Non-pigmented ciliary epithelial cell (primary cell): ENCODE measurements around the gene CPLANE2.
"Not testable (repeated sequence)": the region's sequence is repeated elsewhere in the genome, so short reads cannot be mapped to it uniquely, and the experiment has no call there.

Source experiments
- DNase-seq: peaks from one replicate; pipeline ENCODE4 v3.0.0-alpha.2; 2010; ENCODE audit warnings: low read depth

Gene CPLANE2

DNA sequence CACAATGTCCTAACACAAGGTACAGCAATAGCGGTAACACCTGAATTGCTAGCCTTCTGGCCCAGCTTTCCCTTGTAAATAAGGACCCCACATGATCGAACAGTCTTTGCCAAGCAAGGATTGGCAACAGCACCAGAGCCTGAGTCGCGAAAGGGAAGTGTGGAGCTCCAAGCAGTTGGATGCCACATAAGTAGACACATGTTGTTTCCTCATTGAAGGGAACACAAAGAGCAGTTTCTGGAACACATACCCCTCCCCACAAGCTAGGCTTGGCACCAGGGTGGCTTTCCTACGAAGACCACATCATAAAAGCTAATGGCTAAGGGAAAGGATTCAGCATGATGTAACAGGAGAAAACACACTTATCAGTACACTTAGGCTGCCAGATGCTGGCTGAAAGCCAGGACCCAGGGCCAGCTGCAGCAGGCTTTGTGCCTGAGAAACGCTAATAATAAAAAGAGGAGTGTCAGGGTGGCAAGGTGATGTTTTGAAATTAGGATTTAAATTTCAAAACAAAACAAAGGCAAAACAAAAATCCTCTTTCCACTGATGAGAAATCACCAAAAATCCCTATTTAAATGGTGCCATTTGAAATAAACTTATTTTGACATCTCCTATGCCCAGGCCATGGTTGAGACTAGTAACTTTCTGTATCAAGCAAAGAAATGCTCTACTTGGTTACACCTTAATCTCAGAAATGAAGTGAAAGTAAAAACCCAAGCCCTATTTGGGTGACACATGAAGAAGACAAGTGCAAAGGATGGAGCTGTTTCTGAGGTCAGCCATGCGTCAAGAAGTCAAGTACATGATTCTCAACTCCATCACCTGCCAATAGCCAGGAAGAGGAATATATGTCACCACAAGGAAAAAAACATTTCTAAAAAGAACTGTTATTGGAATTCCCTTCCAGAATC, 11.9 kb upstream of the CPLANE2 start:
- no peak for DNase-seq

DNA sequence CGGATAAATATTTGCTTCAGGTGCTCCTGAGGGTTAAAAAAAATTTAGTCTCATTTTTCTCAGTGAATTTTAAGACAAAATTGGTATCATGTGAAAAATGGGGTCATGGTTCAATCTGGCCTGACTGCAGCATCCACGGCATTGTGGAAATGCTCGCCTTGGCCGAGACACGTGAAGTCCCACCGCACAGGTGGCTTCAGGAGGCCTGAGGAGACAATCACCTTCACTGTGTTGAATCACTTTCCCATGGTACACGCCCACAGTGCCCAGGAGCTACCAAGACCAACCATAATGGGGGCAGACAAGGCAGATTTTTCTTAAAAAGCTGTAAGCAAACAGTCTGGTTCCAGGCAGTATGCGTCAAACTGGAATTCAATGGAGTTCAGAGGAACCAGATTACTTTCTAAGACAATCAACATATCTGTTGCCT, 11.0 kb upstream of the CPLANE2 start:
- DNase-seq = no peak

DNA sequence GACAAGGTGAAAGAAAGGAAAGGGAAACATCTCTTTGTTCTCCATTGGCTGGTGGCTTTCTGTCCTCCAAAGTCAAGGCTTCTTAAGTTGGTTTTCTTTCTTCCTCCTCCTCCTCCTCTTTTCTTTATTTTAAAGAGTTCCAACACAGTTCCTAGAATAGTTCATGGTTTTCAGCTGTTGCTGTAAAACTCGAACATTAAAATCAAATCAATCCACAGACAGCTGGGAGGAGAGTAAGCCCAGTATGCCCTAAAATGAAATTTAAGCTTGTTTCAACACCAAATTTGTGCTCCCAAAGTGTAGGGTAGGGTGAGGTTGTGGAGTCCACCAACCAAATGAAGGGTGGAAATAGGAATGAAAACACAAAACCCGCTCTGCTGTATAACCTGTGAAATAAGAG, 10.5 kb upstream of the CPLANE2 start:
- DNase-seq = no peak

DNA sequence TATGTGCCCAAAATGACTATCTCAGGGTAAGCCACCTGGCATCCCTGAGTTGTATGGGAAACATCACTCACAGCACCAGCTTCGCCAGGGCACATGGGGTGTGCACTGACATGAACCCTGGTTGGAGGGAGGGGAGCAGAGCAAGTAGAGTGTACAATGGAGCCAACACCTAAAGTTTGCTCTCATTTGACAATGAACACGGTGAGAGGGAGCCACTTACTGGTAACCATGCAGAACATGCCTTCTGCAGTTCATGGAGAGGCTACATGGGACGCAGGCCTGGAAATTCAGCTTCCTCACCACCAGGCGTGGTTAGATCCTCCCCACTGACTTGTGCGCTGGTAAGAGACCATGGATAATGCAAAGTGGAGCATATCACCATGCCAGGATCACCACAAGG, 10.0 kb upstream of the CPLANE2 start:
- no peak for DNase-seq

DNA sequence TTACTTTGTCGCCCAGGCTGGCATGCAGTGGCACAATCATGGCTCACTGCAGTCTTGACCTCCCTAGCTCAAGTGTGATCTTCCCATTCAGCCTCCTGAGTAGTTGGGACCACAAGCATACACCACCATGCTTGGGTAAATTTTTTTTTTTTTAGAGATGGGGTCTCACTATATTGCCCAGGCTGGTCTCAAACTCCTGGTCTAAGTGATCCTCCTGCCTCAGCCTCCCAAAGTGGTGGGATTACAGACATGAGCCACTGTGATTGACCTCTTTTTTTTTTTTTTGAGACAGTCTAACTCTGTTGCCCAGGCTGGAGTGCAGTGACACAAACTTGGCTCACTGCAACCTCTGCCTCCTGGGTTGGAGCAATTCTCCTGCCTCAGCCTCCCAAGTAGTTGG, 9.3 kb upstream of the CPLANE2 start:
- DNase-seq = not testable (repeated sequence)

DNA sequence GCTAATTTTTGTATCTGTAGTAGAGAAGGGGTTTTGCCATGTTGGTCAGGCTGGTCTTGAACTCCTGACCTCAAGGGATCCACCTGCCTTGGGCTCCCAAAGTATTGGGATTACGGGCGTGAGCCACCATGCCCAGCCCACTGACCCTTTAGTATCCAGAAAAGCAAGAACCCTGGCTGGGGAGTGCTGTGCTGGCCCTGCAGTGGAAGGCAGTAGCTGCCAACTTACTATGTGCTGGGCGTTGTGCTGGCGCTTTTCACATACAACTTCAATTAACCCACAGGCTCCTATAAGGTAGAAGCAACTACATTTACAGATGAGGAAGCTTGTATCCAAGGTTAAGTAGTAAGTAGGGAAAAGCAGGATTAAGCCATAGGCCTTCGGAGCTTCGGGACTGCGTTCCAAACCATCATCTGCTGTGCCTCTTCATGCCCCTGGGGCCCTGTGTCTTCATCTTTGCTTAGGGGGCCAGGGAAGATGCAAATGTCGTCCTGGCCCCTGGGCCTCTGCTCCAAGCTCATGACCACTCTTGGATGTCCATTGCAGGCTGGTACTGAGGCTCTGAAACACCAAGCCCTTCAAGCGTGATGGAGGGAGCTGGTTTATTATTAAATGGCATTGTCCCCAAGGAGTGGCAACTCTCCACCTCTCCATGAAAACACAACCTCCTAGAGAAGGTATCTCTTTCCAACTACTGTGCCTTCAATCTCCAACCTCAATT, 8.7 kb upstream of the CPLANE2 start:
- DNase-seq = no peak

DNA sequence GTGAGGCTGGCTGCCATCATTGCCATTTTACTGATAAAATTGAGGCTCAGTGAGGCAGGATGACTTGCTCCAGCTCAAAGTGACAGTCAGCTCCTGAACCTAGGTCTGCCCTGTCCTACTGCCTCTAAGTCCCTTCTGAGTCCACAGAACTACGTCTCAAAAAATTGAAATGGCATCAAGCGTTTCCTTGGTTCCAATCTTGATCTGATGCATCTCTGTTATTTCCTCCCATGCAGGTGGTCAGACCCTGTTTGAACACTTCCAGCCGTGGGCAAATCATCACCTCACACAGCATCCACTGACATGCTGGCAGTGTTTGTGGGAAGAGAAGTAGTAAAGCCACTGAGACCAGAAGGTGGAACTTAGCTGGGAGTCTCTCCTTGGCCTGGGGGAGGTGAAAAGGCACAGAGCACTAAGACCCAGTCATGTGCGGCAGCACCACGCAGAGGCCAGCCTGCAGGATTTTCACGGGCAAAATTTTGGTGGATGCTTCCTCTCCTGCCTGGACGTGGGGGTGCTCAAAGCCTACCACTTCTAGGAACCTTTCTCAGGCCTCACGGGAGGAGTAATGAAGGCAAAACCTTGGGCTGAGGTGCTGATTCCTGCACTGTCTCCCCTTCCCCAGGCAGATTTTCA, 7.8 kb upstream of the CPLANE2 start:
- no peak for DNase-seq

DNA sequence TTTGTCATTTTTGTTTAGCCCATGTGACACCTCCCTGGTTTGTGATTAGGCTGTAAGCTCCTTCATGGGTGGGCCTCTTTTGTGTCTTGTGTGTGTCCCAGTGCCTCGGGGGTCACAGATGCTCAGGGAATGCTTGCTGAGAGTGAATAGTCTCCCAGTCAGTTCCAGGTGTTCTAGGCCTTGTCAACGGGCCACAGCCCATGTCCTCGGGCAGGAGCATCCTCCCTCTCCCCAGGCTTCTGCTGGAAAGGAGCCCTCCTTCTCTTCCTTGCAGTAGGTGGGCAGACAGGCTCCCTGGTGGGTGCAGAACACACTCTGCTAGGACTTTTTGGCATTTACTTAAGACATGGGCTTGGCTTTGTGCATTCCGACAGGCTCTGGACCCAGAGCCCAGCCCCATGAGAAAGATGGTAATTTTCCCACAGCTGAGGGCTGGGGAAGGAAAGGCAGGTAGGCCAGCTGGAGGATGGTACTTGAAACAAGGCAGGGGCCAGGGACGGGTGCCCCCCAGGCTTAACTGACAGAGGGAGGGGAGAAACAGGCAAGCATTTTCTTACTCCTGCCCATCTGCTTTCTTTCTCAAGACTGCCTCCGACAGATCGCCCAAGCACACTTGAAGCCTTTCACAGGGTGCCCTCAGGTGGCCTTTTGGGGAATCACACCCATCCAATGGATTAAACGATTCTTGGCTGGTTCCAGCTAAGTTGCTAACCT, 7.1 kb upstream of the CPLANE2 start:
- no peak for DNase-seq

DNA sequence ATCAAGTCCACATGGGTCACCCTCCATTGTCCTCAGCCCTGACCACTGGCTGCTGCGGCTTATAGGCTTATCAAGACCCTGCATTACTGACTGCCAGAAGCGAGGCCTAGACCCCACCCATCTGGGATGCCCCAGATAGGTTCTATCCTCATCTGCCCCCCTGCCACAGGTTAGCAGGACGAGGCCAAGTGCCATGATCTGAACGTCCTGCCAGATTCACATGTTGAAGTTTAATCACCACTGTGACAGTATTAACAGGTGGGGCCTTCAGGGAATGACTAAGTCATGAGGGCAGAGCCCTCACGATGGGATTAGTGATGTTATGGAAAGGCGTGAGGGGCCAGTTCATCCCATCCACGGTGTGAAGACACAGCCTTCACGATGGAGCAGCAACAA, 6.2 kb upstream of the CPLANE2 start:
- DNase-seq = no peak

DNA sequence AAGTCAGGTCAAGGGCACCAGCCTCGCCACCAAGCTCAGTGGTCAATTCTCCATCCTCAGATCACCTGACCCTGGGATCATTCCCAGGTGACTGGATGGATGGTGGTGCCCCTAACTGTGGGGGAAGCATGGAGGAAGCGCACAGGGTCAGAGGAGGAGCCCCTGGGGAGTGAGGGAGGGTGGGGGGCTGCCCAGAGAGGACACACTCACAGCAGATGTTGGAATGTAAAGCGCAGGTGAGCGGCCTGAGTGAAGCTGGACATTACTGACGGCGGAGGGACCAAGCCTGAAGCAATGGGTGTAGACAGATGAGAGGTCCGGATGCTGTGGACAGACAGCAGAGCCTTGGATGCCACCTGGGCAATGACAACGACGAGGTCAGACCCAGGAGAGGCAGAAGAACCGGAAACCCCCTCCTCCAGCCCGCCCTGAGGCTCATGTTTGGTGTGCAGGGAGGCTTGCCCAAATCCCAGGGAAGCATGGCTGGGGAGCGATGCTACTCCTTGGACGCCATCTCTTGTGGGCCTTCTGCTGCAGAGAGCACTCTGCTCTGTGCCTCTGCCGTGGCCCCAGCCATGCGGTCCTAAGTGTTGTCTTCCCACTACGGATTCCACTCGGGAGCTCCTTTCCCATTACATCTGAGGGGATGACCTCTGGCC, 5.7 kb upstream of the CPLANE2 start:
- DNase-seq = no peak

DNA sequence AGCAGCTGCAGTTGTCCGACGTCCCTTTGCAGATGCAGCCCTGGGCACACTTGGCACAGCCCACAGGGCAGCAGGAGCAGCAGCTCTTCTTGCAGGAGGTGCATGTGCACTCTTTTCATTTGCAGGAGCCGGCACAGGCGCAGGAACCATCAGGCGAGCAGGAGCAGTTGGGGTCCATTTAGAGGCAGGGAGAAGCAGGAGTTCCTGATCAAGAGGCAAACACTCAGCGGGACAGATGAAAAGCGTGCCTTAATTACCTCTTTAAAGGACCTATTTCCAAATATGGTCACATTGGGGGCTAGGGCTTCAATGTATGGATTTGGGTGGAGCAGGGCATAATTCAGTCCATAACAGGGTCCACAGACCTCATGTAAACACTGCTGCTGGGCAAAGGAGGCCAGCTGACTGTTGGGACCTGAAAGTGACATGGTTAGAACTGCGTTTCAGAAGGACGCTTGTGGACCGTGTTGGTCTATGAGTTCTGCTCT, 4.3 kb upstream of the CPLANE2 start:
- no peak for DNase-seq

DNA sequence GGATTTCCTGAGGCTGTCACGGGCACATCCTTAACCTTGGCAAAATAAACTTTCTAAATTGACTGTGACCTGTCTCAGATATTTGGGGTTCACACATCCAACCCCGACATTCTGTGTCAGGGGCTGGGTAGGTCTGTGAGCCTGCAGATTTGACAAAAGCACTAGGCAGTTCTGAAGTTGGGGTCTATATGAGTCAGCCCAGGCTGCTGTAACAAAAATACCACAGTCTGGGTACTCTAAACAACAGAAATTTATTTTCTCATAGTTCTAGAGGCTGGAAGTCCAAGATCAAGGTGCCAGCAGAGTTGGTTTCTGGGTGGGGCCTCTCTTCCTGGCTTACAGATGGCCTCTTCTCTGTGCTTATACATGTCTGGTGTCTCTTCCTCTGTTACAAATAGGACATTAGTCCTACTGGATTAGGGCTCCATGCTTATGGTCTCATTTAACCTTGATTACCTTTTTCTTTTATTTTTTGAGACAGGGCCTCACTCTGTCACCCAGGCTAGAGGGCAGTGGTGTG, 3.0 kb upstream of the CPLANE2 start:
- DNase-seq = no peak

DNA sequence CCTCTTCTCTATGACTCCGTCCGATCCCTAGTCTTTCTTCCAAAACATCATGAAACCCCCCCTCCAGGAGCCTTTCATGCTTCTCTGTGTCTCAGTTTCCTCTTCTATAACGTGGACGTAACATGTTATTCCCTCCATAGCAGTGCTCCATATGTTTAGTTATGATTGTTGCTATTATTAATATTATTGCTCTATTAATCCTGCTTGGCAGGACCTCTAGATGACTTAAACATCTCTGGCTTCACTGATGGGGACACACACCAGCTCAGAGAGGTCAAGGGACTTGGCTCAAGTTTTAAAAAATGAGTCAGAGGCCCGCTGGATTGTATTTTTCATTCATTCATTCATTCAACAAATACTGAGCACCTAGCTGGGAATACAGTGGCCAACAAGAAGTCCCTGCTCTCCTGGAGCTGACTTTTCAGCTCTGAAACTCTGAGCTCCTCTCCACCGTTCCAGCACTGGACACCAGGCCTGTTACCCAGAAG, 404 bp upstream of the CPLANE2 start:
- DNase-seq = no peak

DNA sequence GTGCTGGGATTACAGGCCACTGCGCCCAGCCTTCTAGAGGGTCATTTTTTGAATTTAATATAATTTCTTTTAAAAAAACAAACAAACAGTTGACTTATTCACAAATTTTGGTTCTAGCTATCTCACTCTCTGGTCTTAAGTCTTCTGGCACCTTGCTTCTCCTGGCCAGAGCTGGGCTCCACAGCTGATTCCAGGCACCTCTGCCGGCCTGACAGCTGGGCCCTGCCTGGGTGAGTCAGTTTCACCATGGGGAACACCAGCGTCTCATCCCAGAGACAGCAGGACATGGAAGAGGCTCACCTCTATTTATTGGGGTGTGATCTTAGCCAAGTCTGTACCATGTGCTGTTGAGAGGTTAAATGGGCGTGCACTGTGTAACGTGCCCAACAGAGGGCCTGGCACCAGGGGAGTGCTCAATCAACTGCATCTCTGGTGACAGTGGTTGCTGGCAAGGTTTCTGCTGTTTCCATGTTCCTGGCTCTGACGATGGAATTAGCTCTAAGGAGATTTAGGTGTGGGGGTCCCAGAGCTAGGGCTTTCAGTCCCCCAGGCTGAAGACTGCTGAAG, 956 bp downstream of the CPLANE2 start:
- DNase-seq = no peak

DNA sequence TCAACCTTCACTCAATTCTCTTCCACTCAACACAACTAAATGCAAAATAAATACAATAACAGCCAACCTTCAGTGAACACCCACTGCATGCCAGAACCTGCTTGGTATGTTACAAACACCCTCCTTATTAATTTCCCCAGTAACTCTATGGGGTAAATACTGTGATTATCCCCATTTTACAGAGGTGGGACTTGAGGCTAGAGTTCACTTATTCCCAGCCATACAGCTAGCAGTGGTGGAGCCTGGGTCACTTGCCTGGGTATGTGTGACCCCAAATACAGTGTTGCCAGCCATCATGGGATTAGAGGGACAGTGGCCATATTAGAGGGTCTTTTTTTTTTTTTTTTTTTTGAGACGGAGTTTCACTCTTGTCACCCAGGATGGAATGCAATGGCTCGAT, 1.6 kb downstream of the CPLANE2 start:
- DNase-seq = no peak

DNA sequence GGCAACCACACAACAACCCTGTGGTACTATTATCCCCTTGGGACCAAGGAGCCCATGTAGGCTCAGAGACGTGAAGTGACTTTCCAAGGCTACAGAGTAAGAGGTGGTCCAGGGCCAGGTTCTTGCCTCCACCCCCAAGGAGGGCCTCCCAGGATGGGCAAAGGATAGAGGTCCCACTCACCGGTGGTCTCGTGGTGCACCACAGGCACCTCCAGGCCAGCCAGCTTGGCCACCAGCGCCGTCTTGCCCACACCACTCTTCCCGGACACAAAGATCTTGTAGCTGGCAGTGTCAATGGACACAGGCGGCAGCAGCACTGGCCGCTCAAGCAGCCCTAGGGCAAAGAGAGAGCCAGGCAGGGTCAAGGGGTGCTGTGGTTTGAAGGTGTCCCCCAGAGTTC, 3.6 kb downstream of the CPLANE2 start:
- no peak for DNase-seq

DNA sequence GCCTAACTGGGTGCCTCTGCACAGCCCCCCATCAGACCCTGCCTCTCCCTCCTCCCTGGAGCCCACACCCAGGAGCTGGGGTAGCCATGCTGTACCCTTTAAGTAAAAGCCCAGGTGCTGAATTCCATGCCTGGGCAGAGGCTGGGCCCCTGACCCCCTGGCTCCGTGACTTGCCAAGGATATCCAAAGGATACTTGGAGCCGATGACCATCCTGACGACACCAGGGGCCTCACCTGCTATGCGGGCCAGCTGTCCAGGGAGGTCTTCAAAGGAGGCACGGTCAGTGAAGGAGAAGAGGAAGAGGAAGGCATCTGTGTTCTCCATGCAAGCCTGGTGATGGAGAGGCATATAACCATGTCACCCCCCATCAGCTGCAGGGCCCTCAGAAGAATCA, 4.7 kb downstream of the CPLANE2 start:
- DNase-seq = no peak

DNA sequence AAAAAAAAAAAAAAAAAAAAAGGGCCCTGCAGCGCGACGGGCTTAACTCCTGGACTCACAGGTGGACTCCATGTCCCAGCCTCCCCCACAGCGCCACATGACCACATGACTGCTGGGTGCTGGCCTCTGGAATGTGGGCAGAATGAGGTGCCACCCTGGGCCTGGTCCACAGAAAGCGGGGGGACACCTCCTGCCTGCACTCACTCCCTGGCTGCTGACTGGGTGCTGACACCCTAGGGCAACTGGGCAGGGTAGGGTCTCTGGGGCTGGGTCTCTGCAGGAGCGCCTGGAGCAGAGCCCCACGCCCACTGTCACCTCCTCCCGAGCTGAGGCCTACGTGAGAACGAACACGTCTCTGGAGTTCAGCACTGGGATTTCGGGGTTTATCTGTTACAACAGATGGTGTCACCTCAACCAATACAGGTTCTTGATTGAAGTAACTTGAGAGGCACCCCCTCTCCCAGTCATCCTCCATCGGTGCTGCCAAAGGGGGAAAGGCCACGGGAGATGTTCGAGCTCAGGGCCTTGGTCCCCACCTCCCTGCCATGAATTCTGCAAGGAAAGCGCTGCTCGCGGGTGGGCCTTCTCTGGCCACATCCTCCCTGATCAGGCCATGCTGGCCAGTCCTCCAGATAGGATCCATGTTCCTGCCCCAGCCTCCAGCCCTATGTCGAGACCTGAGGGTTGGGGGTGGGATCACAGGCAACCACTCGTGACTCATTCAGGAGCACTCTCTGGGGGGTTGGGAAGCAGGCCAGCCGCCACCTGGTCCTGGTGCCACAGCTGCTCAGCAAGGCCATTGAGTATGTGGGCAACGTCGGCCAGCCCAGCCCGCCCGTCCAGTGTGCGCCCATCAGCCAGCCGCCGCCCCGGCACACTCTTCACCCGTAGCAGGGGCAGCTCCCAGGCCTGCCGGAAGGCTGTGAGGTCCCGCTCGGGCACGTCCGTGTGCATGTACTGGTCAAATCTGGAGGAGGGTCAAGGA, 5.4 kb downstream of the CPLANE2 start:
- DNase-seq = no peak

DNA sequence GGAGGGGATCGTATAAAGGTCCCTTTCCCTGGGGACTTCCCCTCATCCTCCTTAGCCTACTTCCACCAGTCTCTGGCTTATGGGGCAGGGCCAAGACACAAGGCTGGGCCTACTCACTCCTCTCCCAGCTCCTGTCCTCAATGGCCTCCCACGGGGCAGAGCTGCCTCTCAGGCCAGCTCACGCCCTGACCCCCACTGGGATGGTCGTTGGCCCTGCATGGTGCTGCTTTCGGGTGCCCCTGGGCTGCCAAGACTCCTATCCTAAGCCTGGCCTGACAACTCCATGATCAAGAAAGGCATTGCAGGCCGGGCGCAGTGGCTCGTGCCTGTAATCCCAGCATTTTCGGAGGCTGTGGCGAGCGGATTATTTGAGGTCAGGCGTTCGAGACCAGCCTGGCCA, 6.2 kb downstream of the CPLANE2 start:
- DNase-seq = no peak
